Stomach (tissue), 4 donors: ENCODE data around the gene SYNCRIP.

ENCODE experiments used
- EP300 ChIP-seq: sonication (generic); formaldehyde crosslinking; IDR thresholded peaks from one replicate; pipeline ENCODE4 v1.6.1; 2017; ENCODE audit warnings: antibody characterized with exemption
- POLR2A ChIP-seq, 4 donors: fragments of 450-650 bp; IDR thresholded peaks; one replicate each; pipeline ENCODE4 v1.6.1; 2016; ENCODE audit warnings: antibody characterized with exemption in 4 of 4, control low read depth in 2 of 4, mild to moderate bottlenecking in 1 of 4, moderate library complexity in 1 of 4
- POLR2AphosphoS5 ChIP-seq, 3 donors: sonication (generic); formaldehyde crosslinking; IDR thresholded peaks; one replicate each; pipeline ENCODE4 v1.6.1; 2016; ENCODE audit warnings: antibody characterized with exemption in 3 of 3
- TF ChIP-seq, protein P1 (sequence below), 7 experiments: fragments of 450-650 bp in 4 of 7; fragments of 200-600 bp in 3 of 7; sonication (generic) in 3 of 7; IDR thresholded peaks; one replicate each; pipeline ENCODE4 v1.5.1; 2016 to 2019; ENCODE audit warnings: antibody characterized with exemption in 7 of 7, control low read depth in 2 of 7, mild to moderate bottlenecking in 1 of 7

DNA sequence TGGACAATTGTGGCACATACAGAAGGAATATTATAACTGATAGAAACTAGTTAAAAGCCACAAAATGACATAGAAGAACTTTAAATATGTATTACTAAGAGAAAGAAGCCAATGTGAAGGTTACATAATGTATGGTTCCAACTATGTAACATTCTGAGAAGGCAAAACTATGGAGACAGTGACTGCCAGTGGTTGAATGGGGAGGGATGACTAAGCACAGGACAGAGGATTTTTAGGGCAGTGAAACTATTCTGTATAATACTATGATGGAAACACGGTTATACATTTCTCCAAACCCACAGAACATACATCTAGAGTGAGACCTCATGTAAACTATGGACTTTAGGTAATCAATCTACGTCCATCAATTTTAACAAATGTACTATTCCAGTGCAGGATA, 22.4 kb downstream of the SYNCRIP start:
- TF ChIP-seq, protein P1, sequence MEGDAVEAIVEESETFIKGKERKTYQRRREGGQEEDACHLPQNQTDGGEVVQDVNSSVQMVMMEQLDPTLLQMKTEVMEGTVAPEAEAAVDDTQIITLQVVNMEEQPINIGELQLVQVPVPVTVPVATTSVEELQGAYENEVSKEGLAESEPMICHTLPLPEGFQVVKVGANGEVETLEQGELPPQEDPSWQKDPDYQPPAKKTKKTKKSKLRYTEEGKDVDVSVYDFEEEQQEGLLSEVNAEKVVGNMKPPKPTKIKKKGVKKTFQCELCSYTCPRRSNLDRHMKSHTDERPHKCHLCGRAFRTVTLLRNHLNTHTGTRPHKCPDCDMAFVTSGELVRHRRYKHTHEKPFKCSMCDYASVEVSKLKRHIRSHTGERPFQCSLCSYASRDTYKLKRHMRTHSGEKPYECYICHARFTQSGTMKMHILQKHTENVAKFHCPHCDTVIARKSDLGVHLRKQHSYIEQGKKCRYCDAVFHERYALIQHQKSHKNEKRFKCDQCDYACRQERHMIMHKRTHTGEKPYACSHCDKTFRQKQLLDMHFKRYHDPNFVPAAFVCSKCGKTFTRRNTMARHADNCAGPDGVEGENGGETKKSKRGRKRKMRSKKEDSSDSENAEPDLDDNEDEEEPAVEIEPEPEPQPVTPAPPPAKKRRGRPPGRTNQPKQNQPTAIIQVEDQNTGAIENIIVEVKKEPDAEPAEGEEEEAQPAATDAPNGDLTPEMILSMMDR (IDR thresholded peaks at IDR 0.05), result no peak
- TF ChIP-seq POLR2A (IDR thresholded peaks at IDR 0.05), result no peak
- no peak for TF ChIP-seq POLR2AphosphoS5 (IDR thresholded peaks at IDR 0.05)
- no peak for TF ChIP-seq EP300
